HL-60/S4 (cell line): ENCODE measurements around the gene ZC3H18.

ENCODE experiments used
- in situ Hi-C: fragments of 300-500 bp; cut with MboI; formaldehyde crosslinking; loops from 2 replicates; pipeline ENCODE4 v1.14.3; 2022; ENCODE audit warnings: low sequenced_read_pairs

ZC3H18 gene

GRCh38 chr16:88569985-88570690 lies at the start of gene ZC3H18:
Gene ZC3H18, plus strand, starts transcription at chr16:88570403. Its CDS starts 6,721 bp downstream, at chr16:88577124.
- in situ Hi-C loops: no loop called here

GRCh38 chr16:88521674-88522073 lies 48.5 kb upstream of the ZC3H18 start:
- in situ Hi-C loops: no loop called here

GRCh38 chr16:88522276-88522949 lies 47.8 kb upstream of the ZC3H18 start:
- in situ Hi-C loops: no loop called here

GRCh38 chr16:88523309-88524161 lies 46.7 kb upstream of the ZC3H18 start:
- in situ Hi-C loops: no loop called here

- in situ Hi-C loops: no loop called here
Measured at GRCh38 chr16:88524274-88524972, 45.8 kb upstream of the ZC3H18 start.

GRCh38 chr16:88524973-88525662 lies 45.1 kb upstream of the ZC3H18 start:
- in situ Hi-C loops: loop anchor here (25.0 kb wide), 1 partner anchor 238 kb away; no protein-coding TSS in a partner anchor

GRCh38 chr16:88525663-88525990 lies 44.6 kb upstream of the ZC3H18 start:
- in situ Hi-C loops: loop anchor here (25.0 kb wide), 1 partner anchor 238 kb away; no protein-coding TSS in a partner anchor

- in situ Hi-C loops: loop anchor here (25.0 kb wide), 1 partner anchor 239 kb away; no protein-coding TSS in a partner anchor
Measured at GRCh38 chr16:88526008-88526905, 43.9 kb upstream of the ZC3H18 start.

- in situ Hi-C loops: loop anchor here (25.0 kb wide), 1 partner anchor 240 kb away; no protein-coding TSS in a partner anchor
Measured at GRCh38 chr16:88526906-88527185, 43.4 kb upstream of the ZC3H18 start.

GRCh38 chr16:88527186-88527936 lies 42.8 kb upstream of the ZC3H18 start:
- in situ Hi-C loops: loop anchor here (25.0 kb wide), 1 partner anchor 240 kb away; no protein-coding TSS in a partner anchor

- in situ Hi-C loops: loop anchor here (25.0 kb wide), 1 partner anchor 241 kb away; no protein-coding TSS in a partner anchor
Measured at GRCh38 chr16:88527937-88528743, 42.1 kb upstream of the ZC3H18 start.

GRCh38 chr16:88528902-88529318 lies 41.3 kb upstream of the ZC3H18 start:
- in situ Hi-C loops: loop anchor here (25.0 kb wide), 1 partner anchor 242 kb away; no protein-coding TSS in a partner anchor

GRCh38 chr16:88529596-88529995 lies 40.6 kb upstream of the ZC3H18 start:
- in situ Hi-C loops: loop anchor here (25.0 kb wide), 1 partner anchor 242 kb away; no protein-coding TSS in a partner anchor

GRCh38 chr16:88530051-88530857 lies 39.9 kb upstream of the ZC3H18 start:
- in situ Hi-C loops: loop anchor here (25.0 kb wide), 1 partner anchor 243 kb away; no protein-coding TSS in a partner anchor

GRCh38 chr16:88530858-88531203 lies 39.4 kb upstream of the ZC3H18 start:
- in situ Hi-C loops: loop anchor here (25.0 kb wide), 1 partner anchor 244 kb away; no protein-coding TSS in a partner anchor

GRCh38 chr16:88531346-88531745 lies 38.9 kb upstream of the ZC3H18 start:
- in situ Hi-C loops: loop anchor here (25.0 kb wide), 1 partner anchor 244 kb away; no protein-coding TSS in a partner anchor
